Right lung (tissue), 5 donors: Measurements from ENCODE around the gene SLC25A13. TPM values are rescaled to one million over a fixed set of nuclear protein-coding genes. Genes with fewer than 3 reads are reported as not detected.

Experiments used
- DNase-seq, 2 donors: peaks; one replicate each; pipeline ENCODE4 v3.0.0-alpha.2; 2013
- polyA plus RNA-seq, 5 donors: library from polyadenylated mRNA; unstranded; fragments of 120-200 nt; gene quantifications; one replicate each; pipeline versions ENCODE4 v1.2.1 to v1.2.3, GENCODE V29; 2013; ENCODE audit warnings: inconsistent platforms in 1 of 5, low replicate concordance in 1 of 5; ENCODE audit not compliant: insufficient read length in 5 of 5, insufficient read depth in 1 of 5

SLC25A13 gene
- polyA plus RNA-seq, 5 donors: 20.8 to 27.1 (median 26.2) TPM

DNA sequence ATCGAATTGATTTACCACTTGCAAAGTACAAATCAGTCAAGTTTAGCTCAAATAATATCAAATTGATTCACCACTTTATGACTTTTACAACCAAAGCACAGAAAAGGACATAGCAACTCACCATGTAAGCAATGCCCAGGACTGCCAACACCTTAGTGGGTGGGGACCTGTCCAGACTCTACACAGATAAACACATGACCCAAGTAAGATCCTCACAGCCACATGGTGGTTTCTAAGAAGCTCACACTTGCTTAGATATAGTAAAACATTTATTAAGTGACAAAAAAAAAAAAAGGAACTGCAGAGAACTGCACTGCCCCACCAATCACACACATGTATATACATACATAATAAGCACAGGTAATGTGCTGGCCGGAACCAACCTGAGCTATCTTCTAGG, 116.2 kb downstream of the SLC25A13 start:
- DNase-seq: no peak

DNA sequence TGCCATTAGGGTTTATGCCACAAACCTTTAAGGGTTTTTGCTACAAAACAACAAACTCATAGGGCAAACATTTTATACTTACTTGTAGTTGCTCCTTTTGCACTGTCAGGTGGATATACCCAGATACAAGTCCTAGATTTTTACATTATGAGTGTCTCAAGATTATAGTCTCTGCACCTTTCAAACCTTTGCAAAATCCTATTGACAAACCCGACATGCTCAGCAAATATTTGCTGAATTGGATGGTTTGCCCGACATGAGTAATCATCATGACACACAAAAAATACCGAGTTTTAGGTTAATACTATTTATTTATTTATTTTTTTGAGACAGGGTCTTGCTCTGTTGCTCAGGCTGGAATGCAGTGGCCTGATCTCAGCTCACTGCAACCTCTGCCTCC, 117.3 kb downstream of the SLC25A13 start:
- DNase-seq: no peak

DNA sequence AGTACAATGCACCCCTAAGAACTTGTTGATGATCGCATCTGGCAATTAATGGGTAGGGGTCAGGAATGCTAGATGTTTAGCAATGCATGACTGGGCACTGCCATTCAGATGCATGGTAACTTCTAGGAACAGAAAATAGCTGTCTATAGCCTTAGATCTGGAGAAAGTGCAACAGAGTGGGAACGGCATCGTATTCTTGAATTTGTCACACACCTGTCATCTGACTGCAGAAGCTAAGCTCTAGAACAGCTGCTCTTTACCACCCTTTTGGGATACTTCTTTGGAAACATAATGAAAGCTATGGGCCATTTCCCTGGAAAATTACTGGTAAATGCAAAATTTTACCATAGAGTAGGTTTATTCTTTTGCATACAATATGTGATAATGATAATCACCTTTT, 118.1 kb downstream of the SLC25A13 start:
- DNase-seq: no peak

DNA sequence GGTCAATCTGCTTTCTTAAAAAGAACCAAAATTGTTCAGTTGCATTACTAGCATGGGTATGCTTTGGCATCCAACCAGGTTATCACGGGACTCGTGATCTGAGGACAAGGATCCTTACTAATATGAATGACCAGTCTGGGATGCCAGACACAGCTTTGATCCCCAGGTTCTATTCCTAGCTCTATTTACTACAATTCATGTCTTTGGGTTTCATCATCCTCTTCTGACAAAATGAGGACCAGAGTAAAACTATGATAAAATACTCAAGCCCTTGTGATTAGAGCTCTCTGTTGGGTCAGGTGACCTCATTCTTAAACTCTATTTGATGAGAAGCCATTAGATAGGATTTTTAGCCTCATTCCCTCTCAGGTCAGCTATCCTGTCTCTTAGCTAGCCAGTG, 119.8 kb downstream of the SLC25A13 start:
- no peak for DNase-seq

DNA sequence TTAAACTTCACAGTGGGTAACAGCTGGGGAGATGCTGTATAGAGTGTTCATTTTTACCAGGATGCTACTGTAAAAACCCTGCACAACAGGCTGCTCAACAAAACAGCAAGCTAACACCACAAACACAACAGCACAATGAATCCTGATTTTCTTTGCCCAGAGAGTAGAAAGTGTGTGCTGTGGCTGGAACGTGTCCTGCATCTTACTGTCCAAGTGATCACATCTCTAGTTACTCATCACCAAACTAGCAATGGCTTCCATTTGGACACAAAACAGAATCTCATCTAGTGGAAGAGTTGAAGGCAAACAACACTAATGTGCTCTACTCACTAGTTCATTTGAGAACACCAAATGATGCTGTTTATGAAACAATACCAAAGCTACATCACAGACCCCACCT, 121.2 kb downstream of the SLC25A13 start:
- DNase-seq: no peak

DNA sequence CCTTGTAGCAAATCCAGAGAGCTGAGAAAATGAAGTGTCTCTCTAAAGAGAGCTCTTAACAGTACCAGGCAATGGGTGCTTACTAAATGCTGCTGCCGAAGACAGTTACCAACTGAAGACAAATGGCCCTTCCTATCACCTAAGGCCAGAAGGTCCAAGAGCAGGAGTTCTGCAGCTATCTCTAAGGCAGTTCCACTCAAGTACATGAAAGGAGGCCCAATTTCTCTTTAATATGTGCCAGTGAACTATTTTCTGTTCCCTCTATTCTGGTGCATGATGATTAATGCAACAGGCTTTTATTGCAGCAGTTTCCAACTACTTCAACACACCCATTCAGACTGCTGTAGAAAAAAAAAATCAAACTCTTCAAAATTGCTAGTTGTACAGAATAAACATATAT, 122.5 kb downstream of the SLC25A13 start:
- no peak for DNase-seq

DNA sequence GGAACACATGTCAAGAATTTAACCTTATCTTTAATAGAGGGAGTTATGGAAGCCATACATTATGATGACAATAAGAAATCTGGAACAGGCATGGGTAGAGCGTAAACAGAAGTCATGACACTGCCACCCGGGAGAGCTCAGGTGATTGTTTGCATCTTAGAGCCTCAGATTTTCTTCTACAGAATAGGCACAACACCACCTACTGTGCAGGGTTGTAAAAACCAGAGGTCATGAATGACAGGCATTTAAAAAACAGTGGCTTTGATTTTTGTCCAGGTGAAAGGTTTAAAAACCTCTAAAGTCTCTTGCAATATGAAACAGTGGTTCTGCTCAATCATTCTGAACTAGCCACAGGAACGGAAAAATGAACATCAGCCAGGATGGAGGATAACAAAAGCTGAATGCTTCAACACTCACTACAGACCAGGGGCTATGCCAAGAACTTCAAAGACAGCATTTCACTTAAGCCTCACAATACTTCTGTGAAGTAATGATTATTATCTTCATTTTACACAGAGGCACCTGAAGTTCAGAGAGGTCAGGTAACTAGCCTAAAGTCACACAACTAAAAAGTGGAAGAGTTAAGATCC, 123.8 kb downstream of the SLC25A13 start:
- DNase-seq: no peak

DNA sequence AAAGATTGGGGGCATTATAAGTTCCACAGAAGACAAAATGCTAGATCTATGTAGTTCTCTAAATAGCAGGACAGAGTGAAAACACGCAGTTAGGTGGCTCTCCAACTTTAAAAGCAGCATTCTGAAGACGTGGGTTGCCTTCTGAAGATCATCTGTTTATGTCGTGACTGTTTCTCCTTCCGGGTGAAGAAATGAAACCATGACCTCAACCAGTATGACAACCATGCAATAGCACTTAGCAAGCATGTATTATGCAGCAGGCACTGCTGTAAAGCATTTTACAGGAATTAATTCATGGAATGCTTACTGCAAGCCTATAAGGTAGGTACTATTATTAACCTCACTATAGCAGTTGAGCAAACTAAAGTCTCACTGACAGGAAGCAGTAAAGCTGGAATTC, 125.2 kb downstream of the SLC25A13 start:
- DNase-seq: no peak

DNA sequence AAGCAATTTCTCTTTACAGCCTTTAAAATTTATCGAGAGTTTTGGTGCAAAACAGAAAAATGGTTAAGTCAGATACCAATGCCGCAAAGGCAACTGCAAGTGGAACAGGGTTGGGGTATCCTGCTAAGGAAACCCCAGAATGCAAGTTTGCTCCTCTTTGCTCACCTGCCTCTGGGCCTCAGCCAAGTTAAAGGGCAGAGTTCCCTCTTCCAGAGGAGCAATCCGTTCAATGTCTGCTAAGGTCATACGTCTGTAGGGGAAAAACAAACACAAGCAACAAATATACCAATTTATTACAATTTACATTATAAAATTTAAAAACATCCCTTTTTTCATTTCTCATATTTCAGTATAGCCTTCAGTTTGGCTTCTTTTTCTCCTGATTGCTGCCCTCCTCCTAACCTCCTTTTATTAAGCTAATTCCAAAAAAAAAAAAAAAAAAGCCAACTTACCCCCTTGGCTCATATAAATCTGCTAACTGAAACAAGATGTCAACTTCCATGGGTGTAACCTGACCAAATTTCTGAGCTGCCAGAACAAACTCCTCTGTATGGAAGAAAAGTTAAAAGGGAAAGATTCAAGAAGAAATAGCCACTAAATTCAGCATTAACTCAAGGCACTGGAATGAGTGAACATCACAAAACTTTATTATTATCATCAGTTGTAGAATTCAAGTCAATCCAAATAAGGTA, 132.6 kb downstream of the SLC25A13 start:
- no peak for DNase-seq

DNA sequence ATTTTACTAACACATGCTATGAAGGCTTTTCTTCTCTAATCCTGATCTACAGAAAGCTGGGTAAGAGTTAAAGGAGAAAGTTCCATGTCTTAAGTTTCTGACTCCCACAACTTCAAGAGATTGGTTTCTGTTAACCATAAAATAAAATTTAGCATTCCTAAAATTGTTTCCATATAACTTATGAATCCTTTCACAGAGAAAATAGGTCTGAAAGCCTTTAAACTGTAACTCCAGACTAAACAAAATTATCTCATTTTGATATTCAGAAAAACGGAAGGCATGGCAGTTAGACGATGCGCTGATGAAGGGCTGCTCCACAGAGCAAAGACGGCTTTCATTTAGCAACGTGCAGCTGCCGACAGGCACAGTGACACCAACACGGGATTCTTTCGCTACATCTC, 133.3 kb downstream of the SLC25A13 start:
- no peak for DNase-seq

DNA sequence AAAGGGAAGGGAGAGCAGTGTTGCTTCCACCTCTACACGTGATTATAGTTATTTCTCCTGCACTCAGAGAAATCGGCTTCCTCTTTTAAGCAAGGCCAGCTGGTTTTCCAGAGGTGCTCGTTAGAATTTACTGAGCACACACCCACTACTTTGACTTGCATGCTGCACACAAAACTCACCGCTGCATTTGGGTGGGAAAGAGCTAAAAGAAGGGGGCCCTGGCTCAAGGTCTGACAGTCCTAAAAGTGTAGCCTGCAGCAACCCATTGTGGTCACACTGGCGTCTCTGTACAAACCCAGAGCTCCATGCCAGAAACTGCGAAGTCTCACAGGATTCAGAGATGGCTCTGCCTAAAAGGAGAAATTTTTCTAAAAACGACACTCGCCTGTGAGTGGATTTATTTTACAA, 133.7 kb downstream of the SLC25A13 start:
- no peak for DNase-seq

DNA sequence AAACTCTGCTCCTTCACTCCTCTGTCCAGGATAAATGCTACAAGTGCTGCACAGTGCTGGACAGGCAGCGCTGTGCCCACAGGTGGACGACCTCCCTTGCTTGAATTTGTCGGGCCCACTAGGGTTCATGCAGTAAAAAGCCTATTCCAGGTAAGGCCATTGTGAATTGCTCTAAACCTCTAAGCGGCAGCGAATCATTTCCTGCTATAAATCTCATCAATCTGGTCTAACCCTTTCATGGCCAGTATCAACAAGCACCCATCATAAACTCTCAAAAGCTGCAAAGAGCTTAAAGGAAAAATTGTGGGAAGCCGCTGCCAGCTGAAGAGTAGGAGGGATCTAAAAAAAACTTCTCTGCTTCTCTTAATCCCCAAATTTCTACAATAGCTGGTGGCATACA, 134.2 kb downstream of the SLC25A13 start:
- DNase-seq: no peak

DNA sequence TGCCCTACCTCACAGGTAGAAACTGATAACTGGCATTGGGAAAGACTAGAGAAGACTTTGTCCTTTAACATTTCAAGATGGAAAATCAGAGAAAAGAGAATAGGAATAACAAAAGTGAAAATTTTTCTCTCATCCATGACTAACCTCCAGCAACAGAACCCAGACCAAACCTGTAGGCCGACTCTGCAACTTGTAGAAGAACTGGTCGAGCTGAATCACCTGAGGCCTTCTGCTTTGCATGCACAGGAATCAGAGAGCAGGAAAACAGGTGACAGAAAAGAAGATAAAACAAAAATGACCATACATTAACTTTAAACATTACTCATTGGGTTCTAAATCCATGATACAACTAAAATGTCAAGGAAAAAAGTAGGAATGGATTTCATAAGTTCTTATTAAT, 137.1 kb downstream of the SLC25A13 start:
- no peak for DNase-seq

DNA sequence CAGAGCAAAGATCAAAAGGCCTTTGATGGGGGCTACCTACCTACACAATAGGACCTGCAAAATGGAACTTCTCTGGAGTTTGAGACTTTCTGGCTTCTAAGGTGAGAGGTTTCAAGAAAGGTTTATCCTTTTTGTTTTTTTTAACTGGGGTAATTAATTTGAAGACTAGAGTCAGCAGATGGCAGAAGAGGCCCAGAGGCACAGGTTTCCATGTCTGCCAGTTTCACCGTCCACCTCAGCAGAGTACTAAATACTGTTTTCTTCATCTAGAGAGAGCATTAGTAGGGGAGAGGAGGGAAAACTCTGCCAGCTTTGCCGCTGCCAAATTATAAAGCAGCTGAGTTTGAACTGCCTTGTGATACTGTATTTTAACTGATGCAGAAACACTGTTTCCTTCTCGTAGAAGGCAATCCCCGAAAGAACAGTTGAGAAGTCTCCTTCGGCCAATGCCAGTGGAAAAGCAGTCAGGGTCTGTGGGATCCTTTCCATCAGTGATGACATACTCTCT, 138.7 kb downstream of the SLC25A13 start:
- no peak for DNase-seq

DNA sequence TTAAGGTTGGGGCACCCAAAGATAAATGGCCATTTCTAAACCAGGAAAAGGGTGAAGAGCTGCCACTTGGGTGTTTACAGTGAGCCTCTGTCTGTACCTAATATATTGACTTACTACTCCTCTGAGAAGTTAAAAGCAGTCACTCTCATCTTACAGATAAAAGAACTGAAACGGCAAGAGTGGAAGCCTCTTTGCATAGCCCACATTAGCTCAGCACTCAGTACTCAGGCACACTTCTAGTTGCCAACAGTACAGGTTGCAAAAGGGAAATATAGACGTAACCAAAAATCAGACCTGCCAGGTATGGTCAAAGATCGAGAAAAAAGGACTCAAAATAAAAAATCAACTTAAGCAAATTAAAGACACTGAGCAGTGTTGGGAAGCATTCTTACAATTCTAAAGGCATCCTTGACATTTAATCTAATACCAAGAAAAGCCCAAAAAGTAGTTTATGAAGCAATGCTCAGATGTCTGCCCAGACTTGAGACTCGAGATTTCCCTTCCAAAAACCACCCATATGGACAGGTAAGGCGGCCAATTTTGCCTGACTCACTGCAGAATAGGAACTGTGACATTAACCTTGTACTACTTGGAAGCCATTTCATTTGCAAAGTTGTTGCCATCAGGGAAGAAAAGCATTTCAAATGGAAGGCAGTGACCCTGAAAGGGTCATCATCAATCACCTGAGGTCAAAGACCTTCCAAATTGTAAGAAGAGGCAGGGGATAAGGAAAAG, 139.3 kb downstream of the SLC25A13 start:
- DNase-seq: no peak

DNA sequence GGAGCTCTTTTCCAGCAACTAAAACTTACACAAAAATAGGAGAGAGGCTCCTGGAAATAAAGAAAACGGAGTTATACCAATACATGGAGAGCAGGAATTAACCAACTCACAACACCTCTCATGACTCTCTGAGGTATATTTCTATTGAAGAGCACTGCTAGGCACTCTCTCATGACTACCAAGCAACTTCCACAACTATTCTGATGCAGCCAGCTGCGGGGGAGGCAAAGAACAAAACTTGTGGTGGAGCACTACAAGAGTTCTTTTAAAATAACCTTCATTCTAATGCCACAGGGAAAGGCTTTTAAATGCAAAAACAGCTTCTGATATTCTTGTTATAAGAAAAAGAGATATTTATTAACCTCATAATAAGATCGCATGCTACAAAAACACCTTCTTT, 140.7 kb downstream of the SLC25A13 start:
- DNase-seq: no peak

DNA sequence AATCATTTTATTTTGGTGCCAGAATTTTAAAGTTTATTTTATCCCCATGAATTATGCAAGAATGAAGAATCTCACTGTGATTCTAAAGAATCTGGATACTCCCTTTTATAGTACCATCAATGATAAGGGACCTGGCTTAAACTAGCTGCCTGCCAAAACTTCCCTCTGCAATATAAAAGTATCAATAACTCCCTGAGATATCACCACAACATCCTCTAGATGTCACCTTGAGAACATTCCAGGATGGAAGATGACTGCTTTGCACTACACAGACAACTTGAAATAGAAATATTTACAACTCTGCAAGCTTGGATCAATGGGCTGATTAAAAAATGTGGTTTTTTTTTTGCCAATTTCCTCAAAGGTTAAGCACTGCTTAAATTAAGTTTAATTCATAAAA, 142.1 kb downstream of the SLC25A13 start:
- no peak for DNase-seq

DNA sequence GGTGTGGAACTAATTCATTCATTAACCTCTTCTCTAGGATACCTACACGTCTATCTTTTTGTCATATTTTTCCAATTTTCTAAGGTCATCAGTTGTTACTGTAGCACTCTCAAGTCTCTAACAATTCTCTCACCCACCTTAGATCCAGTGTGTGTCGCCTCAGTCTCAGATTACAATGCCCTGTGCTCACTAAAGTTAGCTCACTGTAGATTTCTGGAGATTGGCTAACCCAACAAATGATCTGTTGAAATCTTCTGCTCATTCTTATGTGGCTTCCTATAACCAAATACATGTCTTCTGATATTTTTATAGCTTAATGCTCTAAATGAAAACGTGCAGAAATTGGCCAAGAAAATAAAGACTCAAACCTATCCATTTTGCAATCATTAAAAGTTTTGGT, 142.6 kb downstream of the SLC25A13 start:
- no peak for DNase-seq

DNA sequence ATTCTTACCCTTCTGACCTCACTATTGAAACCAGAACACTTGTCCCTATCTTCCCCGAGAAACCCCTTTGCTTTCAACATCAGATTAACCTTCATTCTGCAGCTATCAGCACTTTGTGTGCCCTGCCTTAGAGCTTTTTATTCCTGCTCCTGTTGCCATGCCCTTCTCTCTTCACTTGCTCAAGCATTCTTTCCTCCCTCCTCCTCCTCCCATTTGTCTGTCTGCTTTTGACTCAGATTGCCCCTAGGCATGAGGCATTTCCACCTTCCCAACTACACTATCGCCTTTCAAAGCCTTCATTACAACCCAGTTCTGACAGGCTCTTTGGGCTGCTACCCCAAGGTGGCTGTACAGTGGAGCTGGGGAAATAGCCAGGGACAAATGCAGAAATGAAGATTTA, 143.3 kb downstream of the SLC25A13 start:
- DNase-seq: no peak

DNA sequence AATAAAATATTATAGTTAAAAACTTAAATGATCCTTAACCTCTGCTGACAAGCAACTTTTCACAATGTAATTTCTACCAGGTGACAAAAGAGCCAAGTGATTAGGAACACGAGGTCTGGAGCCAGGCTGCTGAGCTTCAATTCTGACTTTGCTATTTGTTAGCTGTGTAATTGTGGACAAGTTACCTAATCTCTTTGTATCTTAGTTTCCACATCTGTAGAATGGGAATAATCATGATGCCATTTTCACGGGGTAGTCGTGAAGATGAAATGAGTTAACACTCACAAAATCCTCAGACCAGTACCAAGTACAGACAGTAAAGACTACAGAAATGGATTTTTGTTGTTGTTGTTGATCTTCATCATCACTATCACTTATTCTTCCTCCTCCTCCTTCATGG, 144.5 kb downstream of the SLC25A13 start:
- DNase-seq: no peak

DNA sequence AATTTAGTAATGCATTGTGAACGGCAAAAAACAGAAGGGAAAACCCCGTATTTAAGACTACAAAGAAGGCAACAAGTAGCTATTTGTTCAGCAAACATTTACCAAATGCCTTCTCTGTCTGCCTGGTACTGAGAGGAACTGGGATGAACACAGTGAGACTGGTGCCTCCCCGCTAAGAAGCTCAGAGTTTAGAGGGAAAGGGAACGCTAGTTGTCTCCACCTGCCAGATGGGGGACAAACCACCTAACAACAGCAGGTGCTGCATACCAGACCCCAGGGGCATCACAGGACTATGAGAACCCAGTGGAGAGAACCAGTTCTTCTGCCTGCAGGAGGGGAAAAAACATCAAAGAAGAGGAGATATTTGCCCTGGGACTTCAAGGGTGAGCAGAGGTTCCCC, 147.1 kb downstream of the SLC25A13 start:
- no peak for DNase-seq

DNA sequence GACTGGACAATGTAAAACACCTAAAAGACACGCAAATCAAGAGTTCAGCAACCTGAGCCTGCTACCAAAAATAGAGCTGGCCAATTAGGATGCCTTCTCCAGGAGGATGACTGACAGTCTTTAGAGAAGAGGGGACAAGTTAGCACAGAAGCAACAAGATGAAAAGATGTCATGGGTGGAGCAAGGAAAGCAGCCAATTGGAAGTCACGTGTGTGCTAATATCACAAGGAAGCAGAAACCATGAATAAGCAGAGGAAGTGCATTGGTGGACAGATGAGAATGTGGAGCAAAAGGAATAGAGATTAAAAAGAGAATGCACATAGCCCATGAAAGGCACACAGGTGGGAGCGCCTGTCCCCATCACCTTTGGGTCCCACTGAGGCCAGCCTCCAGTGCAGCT, 148.1 kb downstream of the SLC25A13 start:
- DNase-seq: no peak

DNA sequence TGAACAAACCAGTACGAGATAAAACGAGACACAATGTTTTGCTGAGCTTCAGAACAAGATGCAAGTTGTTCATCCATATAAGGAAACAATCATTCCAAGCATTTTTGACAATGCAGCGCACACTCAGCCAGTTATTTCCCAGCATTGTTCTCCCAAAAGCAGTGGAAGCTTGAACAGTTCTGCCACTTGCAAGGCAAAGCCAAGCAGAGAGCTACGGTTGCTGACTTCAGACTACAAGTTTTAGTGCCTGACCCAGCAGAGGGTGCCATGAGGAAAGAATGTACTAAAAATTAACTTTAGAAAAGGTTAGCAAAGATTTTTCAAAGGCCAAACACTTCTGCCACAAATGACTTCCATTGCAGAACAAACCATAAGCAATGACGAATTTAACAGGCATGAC, 152.5 kb downstream of the SLC25A13 start:
- DNase-seq: no peak
